AG09309 (cell line): ENCODE measurements around the gene BFSP2.

Experiments
- DNase-seq: peaks from one replicate; pipeline ENCODE4 v3.0.0-alpha.2; 2010; ENCODE audit warnings: low read depth
- H3K4me3 ChIP-seq: 2 replicates; pipeline ENCODE4 v1.5.1; 2011; ENCODE audit warnings: mild to moderate bottlenecking, low read depth, low read length, moderate library complexity; ENCODE audit not compliant: control insufficient read depth
- TF ChIP-seq, protein P1 (sequence below): IDR thresholded peaks from 2 replicates; pipeline ENCODE4 v1.5.1; 2011; ENCODE audit warnings: mild to moderate bottlenecking, low read depth, low read length, inconsistent platforms; ENCODE audit not compliant: insufficient read depth, control insufficient read depth; ENCODE audit errors: missing control alignments

Gene BFSP2

GRCh38 chr3:133440652-133441051 is 40.8 kb downstream of the BFSP2 start:
- no peak for DNase-seq
- TF ChIP-seq, protein P1, sequence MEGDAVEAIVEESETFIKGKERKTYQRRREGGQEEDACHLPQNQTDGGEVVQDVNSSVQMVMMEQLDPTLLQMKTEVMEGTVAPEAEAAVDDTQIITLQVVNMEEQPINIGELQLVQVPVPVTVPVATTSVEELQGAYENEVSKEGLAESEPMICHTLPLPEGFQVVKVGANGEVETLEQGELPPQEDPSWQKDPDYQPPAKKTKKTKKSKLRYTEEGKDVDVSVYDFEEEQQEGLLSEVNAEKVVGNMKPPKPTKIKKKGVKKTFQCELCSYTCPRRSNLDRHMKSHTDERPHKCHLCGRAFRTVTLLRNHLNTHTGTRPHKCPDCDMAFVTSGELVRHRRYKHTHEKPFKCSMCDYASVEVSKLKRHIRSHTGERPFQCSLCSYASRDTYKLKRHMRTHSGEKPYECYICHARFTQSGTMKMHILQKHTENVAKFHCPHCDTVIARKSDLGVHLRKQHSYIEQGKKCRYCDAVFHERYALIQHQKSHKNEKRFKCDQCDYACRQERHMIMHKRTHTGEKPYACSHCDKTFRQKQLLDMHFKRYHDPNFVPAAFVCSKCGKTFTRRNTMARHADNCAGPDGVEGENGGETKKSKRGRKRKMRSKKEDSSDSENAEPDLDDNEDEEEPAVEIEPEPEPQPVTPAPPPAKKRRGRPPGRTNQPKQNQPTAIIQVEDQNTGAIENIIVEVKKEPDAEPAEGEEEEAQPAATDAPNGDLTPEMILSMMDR, result no peak
- no peak overlapping the region for H3K4me3 ChIP-seq

DNA sequence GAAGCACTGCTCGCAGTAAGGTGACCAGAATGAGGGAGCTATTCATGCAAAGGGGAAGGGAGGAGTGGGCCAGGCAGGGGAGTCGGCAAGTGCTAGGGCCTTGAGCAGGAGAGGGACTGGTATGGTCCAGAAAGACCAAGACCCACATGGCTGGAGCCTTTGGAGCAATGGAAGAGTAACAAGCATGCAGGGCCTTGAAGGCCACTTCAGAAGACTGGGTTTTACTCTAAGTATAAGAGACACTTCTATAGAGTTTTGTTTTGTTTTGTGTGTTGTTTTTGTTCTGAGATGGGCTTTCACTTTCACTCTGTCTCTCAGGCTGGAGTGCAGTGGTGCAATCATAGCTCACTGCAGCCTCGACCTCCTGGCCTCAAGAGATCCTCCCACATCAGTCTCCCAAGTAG is 42.0 kb downstream of the BFSP2 start:
- TF ChIP-seq, protein P1, result no peak
- H3K4me3 ChIP-seq, result no peak overlapping the region
- no peak for DNase-seq

- TF ChIP-seq, protein P1, result no peak
- H3K4me3 ChIP-seq, result no peak overlapping the region
- DNase-seq, result no peak
Observed at GRCh38 chr3:133442518-133442917, 42.7 kb downstream of the BFSP2 start.

- no peak for DNase-seq
- TF ChIP-seq, protein P1, result no peak
- no peak overlapping the region for H3K4me3 ChIP-seq
Observed at GRCh38 chr3:133443649-133444422, 44.0 kb downstream of the BFSP2 start.

GRCh38 chr3:133444423-133444774 is 44.5 kb downstream of the BFSP2 start:
- H3K4me3 ChIP-seq, result no peak overlapping the region
- TF ChIP-seq, protein P1, result no peak

DNA sequence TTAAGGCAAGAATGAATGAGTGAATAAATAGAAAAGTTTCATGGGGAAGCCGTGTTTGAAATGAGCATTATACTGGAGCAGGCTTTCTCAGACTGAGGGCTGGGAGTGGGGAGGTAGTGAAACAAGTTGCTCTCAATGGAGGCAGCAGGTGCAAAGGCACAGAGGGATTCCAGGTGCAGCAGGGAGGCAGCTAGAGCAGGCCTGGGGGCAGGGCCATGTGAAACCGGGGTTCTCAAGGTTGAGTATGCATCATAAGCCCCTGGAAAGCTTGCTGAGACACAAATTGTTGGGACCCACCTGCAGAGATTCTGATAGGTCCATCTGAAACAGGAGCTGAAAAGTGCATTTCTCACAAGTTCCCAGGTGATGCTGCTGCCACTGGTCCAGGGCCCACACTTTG is 45.3 kb downstream of the BFSP2 start:
- no peak for DNase-seq
- TF ChIP-seq, protein P1, result no peak
- no peak overlapping the region for H3K4me3 ChIP-seq

More at GRCh38 chr3:133444423-133444774, 44.5 kb downstream of the BFSP2 start:
- DNase-seq, result no peak

GRCh38 chr3:133447750-133448477 is 48.1 kb downstream of the BFSP2 start:
- no peak for DNase-seq
- TF ChIP-seq, protein P1, result no peak
- H3K4me3 ChIP-seq, result no peak overlapping the region
